Smooth muscle cell (in vitro differentiated cells): Measurements from ENCODE around the gene ISOC2. TPM values are rescaled to one million over a fixed set of nuclear protein-coding genes. Genes with fewer than 3 reads are reported as not detected.
A peak's percentile ranks its signal among the peaks of the same experiment; 100 is the strongest.

Experiments used
- DNase-seq: peaks from one replicate; lab custom pipeline; 2025; ENCODE audit not compliant: unreplicated experiment; lab: John Stamatoyannopoulos, UW
- H2AFZ ChIP-seq: fragments of 200-600 bp; sonication (generic); 2 replicates; pipeline ENCODE4 v1.6.0; 2016; ENCODE audit warnings: antibody characterized with exemption, low read depth, mild to moderate bottlenecking
- H3F3A ChIP-seq: fragments of 200-600 bp; sonication (generic); 2 replicates; pipeline ENCODE4 v1.6.0; 2017; ENCODE audit warnings: antibody characterized with exemption, low read depth
- H3K27ac ChIP-seq: fragments of 200-600 bp; sonication (generic); 2 replicates; pipeline ENCODE4 v1.5.1; 2016; ENCODE audit warnings: low read depth, mild to moderate bottlenecking
- H3K27me3 ChIP-seq: fragments of 200-600 bp; sonication (generic); 2 replicates; pipeline ENCODE4 v1.6.1; 2016; ENCODE audit warnings: low read depth, mild to moderate bottlenecking
- H3K36me3 ChIP-seq: fragments of 200-600 bp; sonication (generic); 2 replicates; pipeline ENCODE4 v1.5.1; 2016; ENCODE audit warnings: low read depth
- H3K4me1 ChIP-seq: fragments of 200-600 bp; sonication (generic); 2 replicates; pipeline ENCODE4 v1.5.1; 2016; ENCODE audit warnings: low read depth
- H3K4me2 ChIP-seq: fragments of 200-600 bp; sonication (generic); 2 replicates; pipeline ENCODE4 v1.6.0; 2016; ENCODE audit warnings: mild to moderate bottlenecking
- H3K4me3 ChIP-seq: fragments of 200-600 bp; sonication (generic); 2 replicates; pipeline ENCODE4 v1.5.1; 2016; ENCODE audit warnings: mild to moderate bottlenecking
- H3K79me2 ChIP-seq: fragments of 200-600 bp; sonication (generic); 2 replicates; pipeline ENCODE4 v1.6.0; 2016; ENCODE audit warnings: low read depth, mild to moderate bottlenecking
- H3K9ac ChIP-seq: fragments of 200-600 bp; sonication (generic); 2 replicates; pipeline ENCODE4 v1.6.0; 2016; ENCODE audit warnings: low read depth
- H3K9me3 ChIP-seq: fragments of 200-600 bp; sonication (generic); replicated peaks from 2 replicates; pipeline ENCODE4 v1.5.1; 2016; ENCODE audit warnings: low read depth
- H4K20me1 ChIP-seq: fragments of 200-600 bp; sonication (generic); 2 replicates; pipeline ENCODE4 v1.6.0; 2016; ENCODE audit warnings: low read depth
- WGBS: methylation state at CpG from one replicate; pipeline ENCODE4 v1.1.7; 2016; ENCODE audit warnings: low lambda C conversion rate; 5-methylcytosine and 5-hydroxymethylcytosine counted together
- polyA plus RNA-seq: library from polyadenylated mRNA; unstranded; fragments of >200 nt; fragmentation: Nextera tagmentation; extraction: Ambion mirVana; gene quantifications from 2 replicates; pipeline ENCODE4 v1.2.1, GENCODE V29; 2016
- total RNA-seq: library from RNA; depleted of rRNA; stranded (reverse); fragments of >200 nt; gene quantifications from 2 replicates; pipeline ENCODE4 v1.2.3, GENCODE V29; 2014
- TF ChIP-seq, protein P1 (sequence below): fragments of 200-600 bp; sonication (generic); IDR thresholded peaks from 2 replicates; pipeline ENCODE4 v1.5.1; 2017; ENCODE audit warnings: borderline replicate concordance, mild to moderate bottlenecking, antibody characterized with exemption; ENCODE audit not compliant: insufficient read depth, poor library complexity, severe bottlenecking

ISOC2 gene
- total and polyA plus RNA-seq, 2 experiments from 2014 or later = 56.5 to 61.4 TPM

DNA sequence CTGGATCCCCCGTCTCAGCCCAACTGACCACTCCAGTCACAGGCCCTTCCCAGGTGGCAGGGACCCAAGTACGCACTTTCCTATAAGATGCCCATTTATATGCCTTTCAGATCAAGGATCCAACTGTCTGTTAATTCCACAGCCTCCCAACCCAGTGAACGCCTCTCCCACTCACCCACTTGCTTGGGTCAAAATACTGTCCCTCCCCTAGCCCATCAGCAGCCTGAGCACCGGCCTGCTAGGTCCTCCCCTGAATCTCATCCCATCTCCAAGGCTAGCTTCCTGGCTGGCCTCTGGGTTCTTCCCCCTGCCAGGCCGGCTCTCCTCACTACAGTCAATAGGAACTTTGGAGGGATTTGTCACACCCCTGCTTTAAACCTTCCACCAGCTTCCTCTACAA, 55.8 kb downstream of the ISOC2 start:
- WGBS = 87% methylated on average over 5 of the region's 5 CpGs
- no peak overlapping the region for H3K27ac ChIP-seq

More for the DNA sequence above, 55.8 kb downstream of the ISOC2 start:
- Histone ChIP-seq H3K36me3 (no peaks in the 10 kb centered on the region), H3K27me3 (no peaks in the 10 kb centered on the region), H2AFZ (no peak overlapping the region), H3K9ac (no peak overlapping the region), H3F3A (peaks cover 18% of the 10 kb centered on the region), H3K4me3 (no peak overlapping the region), H4K20me1 (peaks cover 57% of the 10 kb centered on the region), H3K79me2 (peaks cover 37% of the 10 kb centered on the region), H3K4me1 (peaks cover 14% of the 10 kb centered on the region), H3K9me3 (no peaks in the 10 kb centered on the region), H3K4me2 (peak overlapping the region; percentile 96)
- TF ChIP-seq, protein P1, sequence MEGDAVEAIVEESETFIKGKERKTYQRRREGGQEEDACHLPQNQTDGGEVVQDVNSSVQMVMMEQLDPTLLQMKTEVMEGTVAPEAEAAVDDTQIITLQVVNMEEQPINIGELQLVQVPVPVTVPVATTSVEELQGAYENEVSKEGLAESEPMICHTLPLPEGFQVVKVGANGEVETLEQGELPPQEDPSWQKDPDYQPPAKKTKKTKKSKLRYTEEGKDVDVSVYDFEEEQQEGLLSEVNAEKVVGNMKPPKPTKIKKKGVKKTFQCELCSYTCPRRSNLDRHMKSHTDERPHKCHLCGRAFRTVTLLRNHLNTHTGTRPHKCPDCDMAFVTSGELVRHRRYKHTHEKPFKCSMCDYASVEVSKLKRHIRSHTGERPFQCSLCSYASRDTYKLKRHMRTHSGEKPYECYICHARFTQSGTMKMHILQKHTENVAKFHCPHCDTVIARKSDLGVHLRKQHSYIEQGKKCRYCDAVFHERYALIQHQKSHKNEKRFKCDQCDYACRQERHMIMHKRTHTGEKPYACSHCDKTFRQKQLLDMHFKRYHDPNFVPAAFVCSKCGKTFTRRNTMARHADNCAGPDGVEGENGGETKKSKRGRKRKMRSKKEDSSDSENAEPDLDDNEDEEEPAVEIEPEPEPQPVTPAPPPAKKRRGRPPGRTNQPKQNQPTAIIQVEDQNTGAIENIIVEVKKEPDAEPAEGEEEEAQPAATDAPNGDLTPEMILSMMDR = no peak
- DNase-seq = no peak

Other genes starting within 250 kb of the ISOC2 start
- gene TMEM86B, start 232.9 kb downstream of the ISOC2 start, total RNA-seq = 1.7 and 2.1 TPM in 2 replicates
- 2.6 and 3.3 TPM in 2 replicates for gene TMEM86B, start 232.9 kb downstream of the ISOC2 start, polyA plus RNA-seq
- gene PPP6R1, start 202.6 kb downstream of the ISOC2 start, total RNA-seq = 26.7 and 31.1 TPM in 2 replicates
- 58.0 and 59.9 TPM in 2 replicates for gene PPP6R1, start 202.6 kb downstream of the ISOC2 start, polyA plus RNA-seq
- gene HSPBP1, start 181.5 kb downstream of the ISOC2 start, total RNA-seq = 21.5 and 22.1 TPM in 2 replicates
- 66.5 and 80.0 TPM in 2 replicates for gene HSPBP1, start 181.5 kb downstream of the ISOC2 start, polyA plus RNA-seq
- 5.0 and 10.4 TPM in 2 replicates for gene BRSK1, start 177.6 kb downstream of the ISOC2 start, total RNA-seq
- gene BRSK1, start 177.6 kb downstream of the ISOC2 start, polyA plus RNA-seq = 3.0 and 3.3 TPM in 2 replicates
- gene TMEM150B, start 136.3 kb downstream of the ISOC2 start, total RNA-seq = not detected in 2 replicates
- 0.22 TPM in 1 of 2 replicates, not detected in the other for gene TMEM150B, start 136.3 kb downstream of the ISOC2 start, polyA plus RNA-seq
- gene KMT5C, start 121.8 kb downstream of the ISOC2 start, total RNA-seq = 12.2 and 26.1 TPM in 2 replicates
- gene KMT5C, start 121.8 kb downstream of the ISOC2 start, polyA plus RNA-seq = 23.2 and 27.2 TPM in 2 replicates
- 0.18 and 0.31 TPM in 2 replicates for gene COX6B2, start 106.9 kb downstream of the ISOC2 start, total RNA-seq
- gene COX6B2, start 106.9 kb downstream of the ISOC2 start, polyA plus RNA-seq = 1.7 and 1.9 TPM in 2 replicates
- gene GARIN5B, start 98.4 kb downstream of the ISOC2 start, total RNA-seq = 0.58 TPM in 1 of 2 replicates, not detected in the other
- 0.07 and 0.35 TPM in 2 replicates for gene GARIN5B, start 98.4 kb downstream of the ISOC2 start, polyA plus RNA-seq
- 36.5 and 40.1 TPM in 2 replicates for gene IL11, start 91.2 kb downstream of the ISOC2 start, total RNA-seq
- 66.4 and 68.1 TPM in 2 replicates for gene IL11, start 91.2 kb downstream of the ISOC2 start, polyA plus RNA-seq
- gene TMEM190, start 84.8 kb downstream of the ISOC2 start, total RNA-seq = not detected in 2 replicates
- 8.2 and 11.1 TPM in 2 replicates for gene TMEM190, start 84.8 kb downstream of the ISOC2 start, polyA plus RNA-seq
- 0.58 and 2.6 TPM in 2 replicates for gene TMEM238, start 77.3 kb downstream of the ISOC2 start, total RNA-seq
- 3.3 and 9.3 TPM in 2 replicates for gene TMEM238, start 77.3 kb downstream of the ISOC2 start, polyA plus RNA-seq
- 824 and 1,108 TPM in 2 replicates for gene RPL28, start 75.7 kb downstream of the ISOC2 start, total RNA-seq
- gene RPL28, start 75.7 kb downstream of the ISOC2 start, polyA plus RNA-seq = 515 and 595 TPM in 2 replicates
- 34.8 and 39.9 TPM in 2 replicates for gene UBE2S, start 53.9 kb downstream of the ISOC2 start, total RNA-seq
- gene UBE2S, start 53.9 kb downstream of the ISOC2 start, polyA plus RNA-seq = 162 and 171 TPM in 2 replicates
- gene SHISA7, start 18.3 kb downstream of the ISOC2 start, total RNA-seq = not detected in 2 replicates
- gene SHISA7, start 18.3 kb downstream of the ISOC2 start, polyA plus RNA-seq = not detected in 2 replicates
- not detected in 2 replicates for gene C19orf85, start 3.1 kb upstream of the ISOC2 start, total RNA-seq
- gene C19orf85, start 3.1 kb upstream of the ISOC2 start, polyA plus RNA-seq = not detected in 2 replicates
- gene ZNF628, start 15.0 kb upstream of the ISOC2 start, total RNA-seq = 2.4 and 2.6 TPM in 2 replicates
- 1.3 and 2.0 TPM in 2 replicates for gene ZNF628, start 15.0 kb upstream of the ISOC2 start, polyA plus RNA-seq
- 14.3 and 17.3 TPM in 2 replicates for gene NAT14, start 23.5 kb upstream of the ISOC2 start, total RNA-seq
- 67.5 and 72.1 TPM in 2 replicates for gene NAT14, start 23.5 kb upstream of the ISOC2 start, polyA plus RNA-seq
- gene SSC5D, start 26.8 kb upstream of the ISOC2 start, total RNA-seq = 3.0 and 3.8 TPM in 2 replicates
- 11.2 and 13.6 TPM in 2 replicates for gene SSC5D, start 26.8 kb upstream of the ISOC2 start, polyA plus RNA-seq
- not detected in 2 replicates for gene SBK2, start 75.5 kb upstream of the ISOC2 start, total RNA-seq
- gene SBK2, start 75.5 kb upstream of the ISOC2 start, polyA plus RNA-seq = not detected in 2 replicates
- not detected in 2 replicates for gene SBK3, start 83.9 kb upstream of the ISOC2 start, total RNA-seq
- 0.37 TPM in 1 of 2 replicates, not detected in the other for gene SBK3, start 83.9 kb upstream of the ISOC2 start, polyA plus RNA-seq
- gene ZNF579, start 119.2 kb upstream of the ISOC2 start, total RNA-seq = 4.2 TPM in 2 replicates
- 15.1 and 15.8 TPM in 2 replicates for gene ZNF579, start 119.2 kb upstream of the ISOC2 start, polyA plus RNA-seq
- 4.6 and 10.4 TPM in 2 replicates for gene FIZ1, start 137.9 kb upstream of the ISOC2 start, total RNA-seq
- gene FIZ1, start 137.9 kb upstream of the ISOC2 start, polyA plus RNA-seq = 16.8 and 17.7 TPM in 2 replicates
- 16.3 and 20.1 TPM in 2 replicates for gene ZNF524, start 138.6 kb upstream of the ISOC2 start, total RNA-seq
- 13.3 and 19.4 TPM in 2 replicates for gene ZNF524, start 138.6 kb upstream of the ISOC2 start, polyA plus RNA-seq
- gene ZNF865, start 144.0 kb upstream of the ISOC2 start, total RNA-seq = 3.0 and 3.8 TPM in 2 replicates
- gene ZNF865, start 144.0 kb upstream of the ISOC2 start, polyA plus RNA-seq = 1.2 and 2.0 TPM in 2 replicates
- gene ZNF784, start 162.9 kb upstream of the ISOC2 start, total RNA-seq = 3.1 and 3.8 TPM in 2 replicates
- gene ZNF784, start 162.9 kb upstream of the ISOC2 start, polyA plus RNA-seq = 7.2 and 7.3 TPM in 2 replicates
- 6.2 and 11.9 TPM in 2 replicates for gene ZNF580, start 179.4 kb upstream of the ISOC2 start, total RNA-seq
- gene ZNF580, start 179.4 kb upstream of the ISOC2 start, polyA plus RNA-seq = 68.8 and 76.8 TPM in 2 replicates
- 6.8 and 10.0 TPM in 2 replicates for gene ZNF581, start 182.0 kb upstream of the ISOC2 start, total RNA-seq
- 21.4 and 22.0 TPM in 2 replicates for gene ZNF581, start 182.0 kb upstream of the ISOC2 start, polyA plus RNA-seq
- 6.9 and 7.7 TPM in 2 replicates for gene CCDC106, start 186.6 kb upstream of the ISOC2 start, total RNA-seq
- gene CCDC106, start 186.6 kb upstream of the ISOC2 start, polyA plus RNA-seq = 18.3 and 24.8 TPM in 2 replicates
- 70.7 and 75.0 TPM in 2 replicates for gene U2AF2, start 193.4 kb upstream of the ISOC2 start, total RNA-seq
- gene U2AF2, start 193.4 kb upstream of the ISOC2 start, polyA plus RNA-seq = 8.4 and 14.4 TPM in 2 replicates
- 25.3 and 34.5 TPM in 2 replicates for gene EPN1, start 213.6 kb upstream of the ISOC2 start, total RNA-seq
- 119 and 121 TPM in 2 replicates for gene EPN1, start 213.6 kb upstream of the ISOC2 start, polyA plus RNA-seq